ENCODE results near the gene KCNT2. TPM values are rescaled to one million over a fixed set of nuclear protein-coding genes. Genes with fewer than 3 reads are reported as not detected.

KCNT2 gene
- total RNA-seq, 1 experiment from 2014 or later: 0.41 TPM

DNA sequence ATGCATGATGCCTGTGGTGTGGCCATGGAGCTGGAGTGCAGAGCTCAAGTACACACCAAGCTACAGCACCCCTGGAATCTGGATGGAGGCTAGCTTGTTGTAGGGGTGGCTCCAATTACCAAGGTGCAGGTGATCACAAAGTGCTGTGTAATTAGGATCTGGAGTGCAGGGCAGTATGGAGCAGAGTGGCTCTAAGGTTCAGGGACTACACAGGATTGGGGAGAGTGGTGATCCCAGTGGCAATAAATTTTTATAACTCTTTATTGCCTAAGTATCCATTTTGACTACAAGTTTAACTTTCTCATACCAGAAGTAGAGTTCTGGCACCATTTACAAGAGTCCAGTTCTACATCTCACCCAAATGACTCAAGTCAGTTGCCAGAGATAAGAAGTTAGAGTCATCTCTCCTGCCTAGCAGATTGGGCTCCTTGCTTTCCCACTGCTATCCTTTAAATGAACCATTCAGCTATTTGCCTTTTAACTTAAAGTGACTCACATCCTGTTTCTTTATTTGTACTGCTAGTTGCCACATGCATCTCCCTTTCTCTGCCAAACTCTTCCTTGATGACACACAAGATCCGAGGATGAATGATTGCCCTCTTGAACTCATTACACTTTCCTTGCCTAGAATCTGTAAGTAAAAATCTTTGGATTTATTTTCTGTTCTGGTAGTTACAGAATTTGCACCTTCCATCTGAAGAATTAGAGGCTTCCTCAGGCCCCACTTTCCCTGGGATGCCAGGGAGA, 427.2 kb downstream of the KCNT2 start:
- BruUV-seq (replicated peaks): no TSS peak
- H3K27me3 ChIP-seq (ENCODE audit: control insufficient read depth, insufficient read depth, low read length): no peaks in the 10 kb centered on the region
- DNase-seq (ENCODE audit: low read depth, low spot score) (peak; percentile 59), ATAC-seq (peak; percentile 65; the same call in 1 of the 2 replicates)
- H3K36me3 ChIP-seq (ENCODE audit: control insufficient read depth, insufficient read depth, low read length): no peaks in the 10 kb centered on the region
- intact Hi-C loops (cut with micrococcal nuclease; ENCODE audit: unreplicated experiment): no loop called here
- no peaks in the 10 kb centered on the region for H3K9me3 ChIP-seq (ENCODE audit: control insufficient read depth, insufficient read depth, low read depth, low read length)
- in situ Hi-C loops (cut with HindIII; ENCODE audit: low pct_unique_long_range_greater_than_20kb, low sequenced_read_pairs): no loop called here
- no peaks in the 10 kb centered on the region for H3K4me1 ChIP-seq (ENCODE audit: control insufficient read depth, insufficient read depth, low read length)
- CTCF ChIA-PET: no interaction called here
- H3K4me3 ChIP-seq (ENCODE audit: low read depth in 2 of 2, low read length in 2 of 2): no peak overlapping the region
- H3K27ac ChIP-seq (ENCODE audit: low read length): no peak overlapping the region
- TF ChIP-seq TCF7L2 (IDR thresholded peaks at IDR 0.05; ENCODE audit: low read depth, low read length) (no peak), SIN3A (IDR thresholded peaks at IDR 0.05; ENCODE audit: borderline replicate concordance, insufficient read depth, low read depth, low read length) (no peak)
- TF ChIP-seq, protein P1, sequence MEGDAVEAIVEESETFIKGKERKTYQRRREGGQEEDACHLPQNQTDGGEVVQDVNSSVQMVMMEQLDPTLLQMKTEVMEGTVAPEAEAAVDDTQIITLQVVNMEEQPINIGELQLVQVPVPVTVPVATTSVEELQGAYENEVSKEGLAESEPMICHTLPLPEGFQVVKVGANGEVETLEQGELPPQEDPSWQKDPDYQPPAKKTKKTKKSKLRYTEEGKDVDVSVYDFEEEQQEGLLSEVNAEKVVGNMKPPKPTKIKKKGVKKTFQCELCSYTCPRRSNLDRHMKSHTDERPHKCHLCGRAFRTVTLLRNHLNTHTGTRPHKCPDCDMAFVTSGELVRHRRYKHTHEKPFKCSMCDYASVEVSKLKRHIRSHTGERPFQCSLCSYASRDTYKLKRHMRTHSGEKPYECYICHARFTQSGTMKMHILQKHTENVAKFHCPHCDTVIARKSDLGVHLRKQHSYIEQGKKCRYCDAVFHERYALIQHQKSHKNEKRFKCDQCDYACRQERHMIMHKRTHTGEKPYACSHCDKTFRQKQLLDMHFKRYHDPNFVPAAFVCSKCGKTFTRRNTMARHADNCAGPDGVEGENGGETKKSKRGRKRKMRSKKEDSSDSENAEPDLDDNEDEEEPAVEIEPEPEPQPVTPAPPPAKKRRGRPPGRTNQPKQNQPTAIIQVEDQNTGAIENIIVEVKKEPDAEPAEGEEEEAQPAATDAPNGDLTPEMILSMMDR (IDR thresholded peaks at IDR 0.05): no peak
- POLR2A ChIA-PET: no interaction called here

DNA sequence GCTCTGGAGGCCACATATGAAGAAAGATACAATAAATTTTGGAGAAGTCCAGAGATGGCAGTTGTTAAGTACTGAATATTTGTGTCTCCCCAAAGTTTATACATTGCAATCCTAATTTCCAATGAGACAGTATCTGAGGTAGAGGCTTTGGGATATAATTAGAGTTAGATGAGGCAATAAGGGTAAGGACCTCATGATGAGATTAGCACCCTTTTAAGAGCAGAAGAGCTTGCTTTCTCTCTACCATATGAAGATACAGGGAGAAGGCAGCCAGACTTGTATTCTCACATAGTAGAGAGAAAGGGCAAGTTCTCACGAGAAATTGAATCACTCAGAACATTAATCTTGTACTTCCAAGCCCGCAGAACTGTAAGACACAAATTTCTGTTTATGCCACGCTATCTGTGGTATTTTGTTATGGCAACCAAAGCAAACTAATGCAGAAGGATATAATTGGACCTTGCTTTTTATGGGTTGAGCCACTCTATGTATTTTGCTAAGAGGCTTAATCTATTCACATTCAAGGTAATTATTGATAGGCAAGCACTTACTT, 430.1 kb downstream of the KCNT2 start:
- Histone ChIP-seq H3K27ac (ENCODE audit: low read length) (no peak overlapping the region), H3K36me3 (ENCODE audit: control insufficient read depth, insufficient read depth, low read length) (no peaks in the 10 kb centered on the region), H3K27me3 (ENCODE audit: control insufficient read depth, insufficient read depth, low read length) (no peaks in the 10 kb centered on the region), H3K4me3 (ENCODE audit: low read depth in 2 of 2, low read length in 2 of 2) (no peak overlapping the region), H3K4me1 (ENCODE audit: control insufficient read depth, insufficient read depth, low read length) (no peaks in the 10 kb centered on the region), H3K9me3 (ENCODE audit: control insufficient read depth, insufficient read depth, low read depth, low read length) (no peaks in the 10 kb centered on the region)
- no TSS peak for BruUV-seq (replicated peaks)
- DNase-seq (ENCODE audit: low read depth, low spot score): no peak
- intact Hi-C loops (cut with micrococcal nuclease; ENCODE audit: unreplicated experiment): no loop called here
- no peak for TF ChIP-seq POLR2AphosphoS5 (IDR thresholded peaks at IDR 0.05; ENCODE audit: low read depth, low read length)
- TF ChIP-seq TCF7L2 (IDR thresholded peaks at IDR 0.05; ENCODE audit: low read depth, low read length): no peak
- TF ChIP-seq, protein P2, sequence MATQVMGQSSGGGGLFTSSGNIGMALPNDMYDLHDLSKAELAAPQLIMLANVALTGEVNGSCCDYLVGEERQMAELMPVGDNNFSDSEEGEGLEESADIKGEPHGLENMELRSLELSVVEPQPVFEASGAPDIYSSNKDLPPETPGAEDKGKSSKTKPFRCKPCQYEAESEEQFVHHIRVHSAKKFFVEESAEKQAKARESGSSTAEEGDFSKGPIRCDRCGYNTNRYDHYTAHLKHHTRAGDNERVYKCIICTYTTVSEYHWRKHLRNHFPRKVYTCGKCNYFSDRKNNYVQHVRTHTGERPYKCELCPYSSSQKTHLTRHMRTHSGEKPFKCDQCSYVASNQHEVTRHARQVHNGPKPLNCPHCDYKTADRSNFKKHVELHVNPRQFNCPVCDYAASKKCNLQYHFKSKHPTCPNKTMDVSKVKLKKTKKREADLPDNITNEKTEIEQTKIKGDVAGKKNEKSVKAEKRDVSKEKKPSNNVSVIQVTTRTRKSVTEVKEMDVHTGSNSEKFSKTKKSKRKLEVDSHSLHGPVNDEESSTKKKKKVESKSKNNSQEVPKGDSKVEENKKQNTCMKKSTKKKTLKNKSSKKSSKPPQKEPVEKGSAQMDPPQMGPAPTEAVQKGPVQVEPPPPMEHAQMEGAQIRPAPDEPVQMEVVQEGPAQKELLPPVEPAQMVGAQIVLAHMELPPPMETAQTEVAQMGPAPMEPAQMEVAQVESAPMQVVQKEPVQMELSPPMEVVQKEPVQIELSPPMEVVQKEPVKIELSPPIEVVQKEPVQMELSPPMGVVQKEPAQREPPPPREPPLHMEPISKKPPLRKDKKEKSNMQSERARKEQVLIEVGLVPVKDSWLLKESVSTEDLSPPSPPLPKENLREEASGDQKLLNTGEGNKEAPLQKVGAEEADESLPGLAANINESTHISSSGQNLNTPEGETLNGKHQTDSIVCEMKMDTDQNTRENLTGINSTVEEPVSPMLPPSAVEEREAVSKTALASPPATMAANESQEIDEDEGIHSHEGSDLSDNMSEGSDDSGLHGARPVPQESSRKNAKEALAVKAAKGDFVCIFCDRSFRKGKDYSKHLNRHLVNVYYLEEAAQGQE (IDR thresholded peaks at IDR 0.05; ENCODE audit: insufficient read depth in 1 of 2, low read depth in 2 of 2, low read length in 1 of 2): no peak
- no peak for TF ChIP-seq SIN3A (IDR thresholded peaks at IDR 0.05; ENCODE audit: borderline replicate concordance, insufficient read depth, low read depth, low read length)
- TF ChIP-seq, protein P1 (IDR thresholded peaks at IDR 0.05): no peak
- no peak for ATAC-seq
- ChIA-PET CTCF (no interaction called here), POLR2A (no interaction called here)
- in situ Hi-C loops (cut with HindIII; ENCODE audit: low pct_unique_long_range_greater_than_20kb, low sequenced_read_pairs): no loop called here

Small RNA genes lying within 50 kb of the gene (microRNA-seq; reads per million reads assigned to microRNA genes)
- not detected for gene MIR4735 (ENCODE audit: unreplicated experiment)

Other genes starting within 250 kb of the KCNT2 start
- 0.36 TPM for gene CFH, start 43.6 kb upstream of the KCNT2 start, total RNA-seq (2021; ENCODE audit: unreplicated experiment)
- gene CFHR3, start 166.4 kb upstream of the KCNT2 start, total RNA-seq (2021; ENCODE audit: unreplicated experiment): not detected
- 0.23 TPM for gene CFHR1, start 211.3 kb upstream of the KCNT2 start, total RNA-seq (2021; ENCODE audit: unreplicated experiment)